A549 (cell line): ENCODE results near the gene LAGE3. TPM values are rescaled to one million over a fixed set of nuclear protein-coding genes. Genes with fewer than 3 reads are reported as not detected.
A peak's percentile ranks its signal among the peaks of the same experiment; 100 is the strongest.

Experiments used
- ATAC-seq, 2 experiments: fragments of 200-7000 bp in 1 of 2; fragments of >200 bp in 1 of 2; cut with Nextera tagmentation in 1 of 2; cut with Tn5 transposase in 1 of 2; 3 replicates each; pipeline versions ENCODE4 v1.8.0 to v1.9.1; 2018 to 2020; ENCODE audit warnings: mild to moderate bottlenecking in 1 of 2, moderate library complexity in 1 of 2
- CTCF ChIA-PET: fragments of 300-600 bp; sonication (Branson Sonifier 250); formaldehyde crosslinking; extraction: SDS; loops from one replicate; lab custom pipeline; 2021; ENCODE audit warnings: antibody characterized with exemption, inconsistent platforms; lab: Yijun Ruan, JAX
- POLR2A ChIA-PET: fragments of 350-600 bp; formaldehyde crosslinking; extraction: SDS; loops from one replicate; lab custom pipeline; 2021; ENCODE audit warnings: antibody characterized with exemption, inconsistent platforms; lab: Yijun Ruan, JAX
- DNase-seq, 2 experiments: peaks; one replicate each; pipeline versions ENCODE4 v3.0.0 to v3.0.0-alpha.2; 2011 to 2016; ENCODE audit warnings: low read depth in 1 of 2, low spot score in 1 of 2
- FAIRE-seq: peaks from 2 replicates; lab custom pipeline; 2011; peaks lifted over from hg19 to GRCh38; lab: Jason Lieb, UNC
- H3K27ac ChIP-seq, 2 experiments: fragments of >200 bp; sonication (Bioruptor Twin); formaldehyde crosslinking; 3 replicates each; pipeline ENCODE4 v1.5.1; 2016 to 2017
- H3K4me1 ChIP-seq: fragments of >200 bp; sonication (Bioruptor Twin); formaldehyde crosslinking; 3 replicates; pipeline ENCODE4 v1.6.1; 2016
- H3K4me2 ChIP-seq: fragments of >200 bp; sonication (Bioruptor Twin); formaldehyde crosslinking; 3 replicates; pipeline ENCODE4 v1.6.1; 2016
- H3K4me3 ChIP-seq: fragments of >200 bp; sonication (Bioruptor Twin); formaldehyde crosslinking; 3 replicates; pipeline ENCODE4 v1.5.1; 2016
- H3K9me3 ChIP-seq: fragments of >200 bp; sonication (Bioruptor Twin); formaldehyde crosslinking; 3 replicates; pipeline ENCODE4 v1.6.1; 2016
- CBX8 ChIP-seq: fragments of 200-600 bp; sonication (generic); IDR thresholded peaks from 2 replicates; pipeline ENCODE4 v1.6.1; 2016
- CHD4 ChIP-seq: fragments of 200-600 bp; sonication (generic); IDR thresholded peaks from 2 replicates; pipeline ENCODE4 v1.6.1; 2016; ENCODE audit warnings: antibody characterized with exemption, mild to moderate bottlenecking, borderline replicate concordance
- FOSB ChIP-seq: fragments of 250-450 bp; sonication (Bioruptor Pico); IDR thresholded peaks from 2 replicates; pipeline ENCODE4 v1.5.0; 2020; ENCODE audit warnings: mild to moderate bottlenecking, moderate library complexity
- GATA3 ChIP-seq: IDR thresholded peaks from 2 replicates; pipeline ENCODE4 v1.6.1; 2012; ENCODE audit warnings: borderline replicate concordance
- HOXA7 ChIP-seq: fragments of 250-450 bp; sonication (Bioruptor Pico); IDR thresholded peaks from 2 replicates; pipeline ENCODE4 v1.5.0; 2020; ENCODE audit warnings: mild to moderate bottlenecking, moderate library complexity
- JUN ChIP-seq, 2 experiments: fragments of >200 bp; sonication (Bioruptor Twin); formaldehyde crosslinking; IDR thresholded peaks; 2 replicates in 1 of 2; 3 replicates in 1 of 2; pipeline ENCODE4 v1.6.1; 2016 to 2017
- JUNB ChIP-seq: fragments of >200 bp; sonication (Bioruptor Twin); formaldehyde crosslinking; IDR thresholded peaks from 2 replicates; pipeline ENCODE4 v1.6.1; 2016
- POLR2A ChIP-seq: IDR thresholded peaks from 2 replicates; pipeline ENCODE4 v1.6.1; 2012; ENCODE audit warnings: mild to moderate bottlenecking, low read length
- POLR2AphosphoS2 ChIP-seq: conservative IDR thresholded peaks from 2 replicates; pipeline ENCODE4 v1.6.1; 2012; ENCODE audit warnings: low read length, improper control_type of control experiment, inconsistent platforms
- RAD21 ChIP-seq, 2 experiments: fragments of >200 bp in 1 of 2; sonication (Bioruptor Twin) in 1 of 2; formaldehyde crosslinking in 1 of 2; IDR thresholded peaks in 1 of 2; conservative IDR thresholded peaks in 1 of 2; 2 replicates in 1 of 2; 3 replicates in 1 of 2; pipeline ENCODE4 v1.6.1; 2012 to 2018; ENCODE audit warnings: inconsistent platforms in 1 of 2
- RCOR1 ChIP-seq: fragments of 150-350 bp; IDR thresholded peaks from 2 replicates; pipeline ENCODE4 v1.6.1; 2014; ENCODE audit warnings: antibody characterized with exemption, low read length, low read depth
- SMC3 ChIP-seq: fragments of >200 bp; sonication (Bioruptor Twin); formaldehyde crosslinking; IDR thresholded peaks from 3 replicates; pipeline ENCODE4 v1.6.1; 2018; ENCODE audit warnings: inconsistent platforms
- TP53 ChIP-seq: fragments of 250-450 bp; sonication (Bioruptor Pico); IDR thresholded peaks from 2 replicates; pipeline ENCODE4 v1.5.0; 2021; ENCODE audit warnings: mild to moderate bottlenecking, moderate library complexity
- WGBS: methylation state at CpG from one replicate; pipeline ENCODE4 v1.1.6; 2017; ENCODE audit errors: missing lambda C conversion rate; 5-methylcytosine and 5-hydroxymethylcytosine counted together
- polyA plus RNA-seq, 4 experiments: library from polyadenylated mRNA; depleted of rRNA in 3 of 4; stranded (reverse); fragments of >200 nt; fragmentation: RNase III in 1 of 4; extraction: RNeasy Plus Mini Kit Qiagen cat#74134 plus additional on column Dnase treatment in 1 of 4; gene quantifications; 2 replicates in 3 of 4; 3 replicates in 1 of 4; pipeline ENCODE4 v1.2.3, GENCODE V29; 2011 to 2017
- TF ChIP-seq, protein P1 (sequence below): fragments of 150-350 bp; IDR thresholded peaks from 2 replicates; pipeline ENCODE4 v1.6.1; 2014; ENCODE audit warnings: low read depth, mild to moderate bottlenecking, low read length
- TF ChIP-seq, protein P2 (sequence below): fragments of >200 bp; sonication (Bioruptor Twin); formaldehyde crosslinking; IDR thresholded peaks from 3 replicates; pipeline ENCODE4 v1.6.1; 2016
- TF ChIP-seq, protein P3 (sequence below): IDR thresholded peaks from 2 replicates; pipeline ENCODE4 v1.6.1; 2012
- TF ChIP-seq, protein P4 (sequence below): IDR thresholded peaks from 2 replicates; pipeline ENCODE4 v1.6.1; 2012
- TF ChIP-seq, protein P5 (sequence below): fragments of >200 bp; sonication (Bioruptor Twin); formaldehyde crosslinking; IDR thresholded peaks from 3 replicates; pipeline ENCODE4 v1.5.1; 2016

The LAGE3 gene
- polyA plus RNA-seq, 2 of the 4 experiments (the other 2 are of a cell fraction): 20.6 to 49.7 TPM

DNA sequence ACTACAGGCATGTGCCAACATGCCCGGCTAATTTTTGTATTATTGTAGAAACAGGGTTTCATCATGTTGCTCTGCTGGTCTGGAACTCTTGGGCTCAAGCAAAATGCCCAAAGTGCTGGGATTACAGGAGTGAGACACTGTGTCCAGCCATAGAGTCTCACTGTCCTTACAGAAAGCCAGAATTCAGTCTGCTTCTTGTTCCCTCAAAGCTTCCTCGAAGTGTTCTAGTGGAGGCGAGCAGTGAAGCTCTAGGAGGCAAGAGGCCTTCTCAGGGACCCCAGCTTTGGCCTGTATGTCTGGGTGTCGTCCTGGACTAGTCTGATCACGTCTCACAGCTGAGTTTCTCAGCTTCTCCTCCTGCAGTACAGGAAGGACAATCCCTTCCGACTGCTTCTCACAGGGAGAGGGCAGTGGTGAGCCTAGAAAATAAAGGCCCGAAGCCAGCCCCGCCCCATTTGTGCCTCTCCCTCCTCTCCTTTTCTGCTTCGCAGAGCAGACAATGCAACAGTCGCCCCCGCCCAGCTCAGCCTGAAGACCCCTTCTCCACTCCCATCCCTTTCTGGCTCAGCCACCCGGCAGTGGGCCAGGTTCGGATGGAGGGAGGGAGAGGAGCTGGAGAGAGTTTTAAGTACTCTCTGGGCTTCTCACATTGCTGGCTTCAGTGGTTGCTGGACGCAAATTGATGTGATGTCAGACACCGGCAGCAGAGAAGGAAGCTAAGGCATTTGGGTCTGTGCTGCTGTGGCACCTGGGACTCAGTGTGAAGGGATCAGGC, 48.0 kb upstream of the LAGE3 start:
- peaks cover 70% of the 10 kb centered on the region for H3K4me1 ChIP-seq
- ATAC-seq (peak; percentile 62 to 64), DNase-seq (peak in 1 of 2 experiments; percentile 89), FAIRE-seq (peak; percentile 96)
- no peaks in the 10 kb centered on the region for H3K9me3 ChIP-seq
- H3K4me2 ChIP-seq: peak overlapping the region; percentile 49
- POLR2A ChIA-PET: interaction anchor here (0.7 to 1.8 kb wide), 9 partner anchors 12 to 154 kb away, joined by 3 to 8 read pairs (median 4); partner anchors contain the start of genes IKBKG, RPL10, SLC10A3 and UBL4A
- H3K27ac ChIP-seq: peak overlapping the region; percentile 72 to 93
- CTCF ChIA-PET: interaction anchor here (0.6 to 2.8 kb wide), 14 partner anchors 9 to 222 kb away, joined by 3 to 27 read pairs (median 4); partner anchors contain the start of gene SLC10A3
- WGBS: 1% methylated on average over 15 of the region's 15 CpGs
- no peak overlapping the region for H3K4me3 ChIP-seq
- peak; percentile 32 for TF ChIP-seq POLR2A
- no peak for TF ChIP-seq CHD4
- TF ChIP-seq, protein P1, sequence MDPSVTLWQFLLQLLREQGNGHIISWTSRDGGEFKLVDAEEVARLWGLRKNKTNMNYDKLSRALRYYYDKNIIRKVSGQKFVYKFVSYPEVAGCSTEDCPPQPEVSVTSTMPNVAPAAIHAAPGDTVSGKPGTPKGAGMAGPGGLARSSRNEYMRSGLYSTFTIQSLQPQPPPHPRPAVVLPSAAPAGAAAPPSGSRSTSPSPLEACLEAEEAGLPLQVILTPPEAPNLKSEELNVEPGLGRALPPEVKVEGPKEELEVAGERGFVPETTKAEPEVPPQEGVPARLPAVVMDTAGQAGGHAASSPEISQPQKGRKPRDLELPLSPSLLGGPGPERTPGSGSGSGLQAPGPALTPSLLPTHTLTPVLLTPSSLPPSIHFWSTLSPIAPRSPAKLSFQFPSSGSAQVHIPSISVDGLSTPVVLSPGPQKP: no peak
- no peak for TF ChIP-seq RCOR1
- peak; percentile 62 to 85; a peak in 4 of 5 replicates for TF ChIP-seq JUN (IDR thresholded peaks at IDR 0.05)
- peak; percentile 35 to 37; a peak in 4 of 5 replicates for TF ChIP-seq RAD21 (conservative IDR thresholded peaks at IDR 0.05 in 1 of 2, IDR thresholded peaks at IDR 0.05 in 1 of 2)
- no peak for TF ChIP-seq CBX8
- TF ChIP-seq, protein P2, sequence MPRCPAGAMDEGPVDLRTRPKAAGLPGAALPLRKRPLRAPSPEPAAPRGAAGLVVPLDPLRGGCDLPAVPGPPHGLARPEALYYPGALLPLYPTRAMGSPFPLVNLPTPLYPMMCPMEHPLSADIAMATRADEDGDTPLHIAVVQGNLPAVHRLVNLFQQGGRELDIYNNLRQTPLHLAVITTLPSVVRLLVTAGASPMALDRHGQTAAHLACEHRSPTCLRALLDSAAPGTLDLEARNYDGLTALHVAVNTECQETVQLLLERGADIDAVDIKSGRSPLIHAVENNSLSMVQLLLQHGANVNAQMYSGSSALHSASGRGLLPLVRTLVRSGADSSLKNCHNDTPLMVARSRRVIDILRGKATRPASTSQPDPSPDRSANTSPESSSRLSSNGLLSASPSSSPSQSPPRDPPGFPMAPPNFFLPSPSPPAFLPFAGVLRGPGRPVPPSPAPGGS: no peak
- TF ChIP-seq, protein P3, sequence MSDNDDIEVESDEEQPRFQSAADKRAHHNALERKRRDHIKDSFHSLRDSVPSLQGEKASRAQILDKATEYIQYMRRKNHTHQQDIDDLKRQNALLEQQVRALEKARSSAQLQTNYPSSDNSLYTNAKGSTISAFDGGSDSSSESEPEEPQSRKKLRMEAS: peak; percentile 56; the same call in 1 of the 2 replicates
- peak; percentile 28; the same call in 2 of the 3 replicates for TF ChIP-seq SMC3
- TF ChIP-seq GATA3: peak; percentile 58
- TF ChIP-seq HOXA7 (CRISPR knock-in tag): peak; percentile 87
- TF ChIP-seq TP53 (CRISPR knock-in tag): peak; percentile 86
- TF ChIP-seq, protein P4, sequence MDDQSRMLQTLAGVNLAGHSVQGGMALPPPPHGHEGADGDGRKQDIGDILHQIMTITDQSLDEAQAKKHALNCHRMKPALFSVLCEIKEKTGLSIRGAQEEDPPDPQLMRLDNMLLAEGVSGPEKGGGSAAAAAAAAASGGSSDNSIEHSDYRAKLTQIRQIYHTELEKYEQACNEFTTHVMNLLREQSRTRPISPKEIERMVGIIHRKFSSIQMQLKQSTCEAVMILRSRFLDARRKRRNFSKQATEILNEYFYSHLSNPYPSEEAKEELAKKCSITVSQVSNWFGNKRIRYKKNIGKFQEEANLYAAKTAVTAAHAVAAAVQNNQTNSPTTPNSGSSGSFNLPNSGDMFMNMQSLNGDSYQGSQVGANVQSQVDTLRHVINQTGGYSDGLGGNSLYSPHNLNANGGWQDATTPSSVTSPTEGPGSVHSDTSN: peak; percentile 83
- peak; percentile 78 for TF ChIP-seq FOSB (CRISPR knock-in tag)
- TF ChIP-seq, protein P5, sequence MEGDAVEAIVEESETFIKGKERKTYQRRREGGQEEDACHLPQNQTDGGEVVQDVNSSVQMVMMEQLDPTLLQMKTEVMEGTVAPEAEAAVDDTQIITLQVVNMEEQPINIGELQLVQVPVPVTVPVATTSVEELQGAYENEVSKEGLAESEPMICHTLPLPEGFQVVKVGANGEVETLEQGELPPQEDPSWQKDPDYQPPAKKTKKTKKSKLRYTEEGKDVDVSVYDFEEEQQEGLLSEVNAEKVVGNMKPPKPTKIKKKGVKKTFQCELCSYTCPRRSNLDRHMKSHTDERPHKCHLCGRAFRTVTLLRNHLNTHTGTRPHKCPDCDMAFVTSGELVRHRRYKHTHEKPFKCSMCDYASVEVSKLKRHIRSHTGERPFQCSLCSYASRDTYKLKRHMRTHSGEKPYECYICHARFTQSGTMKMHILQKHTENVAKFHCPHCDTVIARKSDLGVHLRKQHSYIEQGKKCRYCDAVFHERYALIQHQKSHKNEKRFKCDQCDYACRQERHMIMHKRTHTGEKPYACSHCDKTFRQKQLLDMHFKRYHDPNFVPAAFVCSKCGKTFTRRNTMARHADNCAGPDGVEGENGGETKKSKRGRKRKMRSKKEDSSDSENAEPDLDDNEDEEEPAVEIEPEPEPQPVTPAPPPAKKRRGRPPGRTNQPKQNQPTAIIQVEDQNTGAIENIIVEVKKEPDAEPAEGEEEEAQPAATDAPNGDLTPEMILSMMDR: peak; percentile 42
- peak; percentile 95 for TF ChIP-seq POLR2AphosphoS2
- no peak for TF ChIP-seq JUNB
